ENCODE results near the gene KRT75. TPM values are rescaled to one million over a fixed set of nuclear protein-coding genes. Genes with fewer than 3 reads are reported as not detected.

Gene KRT75
- total RNA-seq, 1 experiment from 2014 or later: not detected

DNA sequence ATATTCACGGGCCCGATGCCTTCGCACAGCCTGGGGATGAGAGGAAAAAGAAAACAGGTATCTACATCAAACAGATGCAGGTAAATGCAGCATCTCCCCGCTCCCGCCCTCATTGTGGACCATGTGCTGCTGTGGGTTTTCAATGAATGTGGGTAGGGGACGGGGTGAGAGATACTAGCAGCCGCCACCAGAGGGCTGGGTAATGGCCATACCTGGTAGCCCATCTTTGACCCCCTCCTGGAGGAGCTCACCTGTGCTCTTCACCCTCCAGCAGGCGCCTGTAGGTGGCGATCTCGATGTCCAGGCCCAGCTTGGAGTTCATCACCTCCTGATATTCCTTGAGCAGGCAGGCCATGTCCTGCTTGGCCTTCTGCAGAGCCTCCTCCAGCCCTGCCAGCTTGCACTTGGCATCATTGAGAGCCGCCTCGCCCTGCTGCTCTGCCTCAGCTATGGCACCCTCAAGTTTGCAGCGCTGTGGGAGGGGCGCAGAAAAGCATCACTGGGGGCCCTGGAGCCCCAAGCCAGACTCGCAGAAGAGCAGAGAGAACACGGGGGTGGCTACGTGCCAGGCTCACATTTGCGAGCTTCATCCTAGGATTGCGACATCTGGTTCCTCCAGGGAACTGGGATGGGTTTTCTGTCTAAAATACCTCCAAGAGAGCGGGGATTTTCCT lies 38.3 kb downstream of the KRT75 start:
- no peak for DNase-seq (ENCODE audit: extremely low read depth, low read depth)

DNA sequence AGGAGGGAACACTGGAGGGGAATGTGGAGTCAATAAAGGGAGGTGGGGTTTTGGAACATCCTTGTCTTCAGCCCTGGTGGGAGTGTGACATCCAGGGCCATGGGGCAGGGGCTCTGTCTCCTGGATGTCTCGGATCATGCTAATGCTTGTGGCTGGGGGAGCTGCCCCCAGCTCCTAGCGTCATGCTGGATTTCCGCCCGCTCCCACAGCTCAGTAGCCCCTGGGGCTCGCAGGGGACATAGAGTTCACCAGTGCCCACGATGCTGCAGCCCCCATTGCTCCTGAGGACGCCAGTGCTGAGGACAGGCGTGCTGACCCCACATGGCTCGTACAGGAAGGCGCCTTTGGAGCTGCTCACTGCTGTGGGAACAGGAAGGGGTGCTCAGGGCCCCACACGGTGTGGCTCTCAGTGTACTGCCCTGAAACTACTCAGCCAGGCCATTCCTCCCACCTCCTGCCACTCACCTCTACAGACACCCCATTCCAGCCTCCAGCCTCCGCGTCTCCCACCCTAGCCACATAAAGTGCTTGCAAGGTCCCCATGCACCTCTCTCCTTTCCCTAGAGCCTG lies 39.2 kb downstream of the KRT75 start:
- no peak for DNase-seq (ENCODE audit: extremely low read depth, low read depth)

GRCh38 chr12:52392465-52393007 lies 41.6 kb downstream of the KRT75 start:
- no peak for DNase-seq (ENCODE audit: extremely low read depth, low read depth)

DNA sequence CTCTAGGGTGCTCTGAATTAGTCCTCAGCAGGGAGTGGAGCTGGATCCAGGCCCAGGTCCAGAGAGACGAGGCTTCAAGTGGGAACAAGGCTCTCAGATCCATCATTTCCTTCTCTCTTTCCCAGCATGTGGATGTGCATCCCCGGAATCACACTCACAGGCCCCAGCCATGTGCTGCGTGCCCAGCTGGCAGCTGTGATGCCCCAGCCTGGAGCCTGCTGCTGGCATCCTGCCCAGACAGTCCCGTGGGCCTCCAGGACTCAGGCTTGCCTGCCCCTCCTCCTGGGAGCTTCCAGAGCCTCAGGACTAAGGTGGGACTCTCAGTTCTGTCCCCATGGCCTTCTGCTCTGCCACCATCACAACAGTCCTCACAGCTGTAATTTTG lies 42.6 kb downstream of the KRT75 start:
- no peak for DNase-seq (ENCODE audit: extremely low read depth, low read depth)

DNA sequence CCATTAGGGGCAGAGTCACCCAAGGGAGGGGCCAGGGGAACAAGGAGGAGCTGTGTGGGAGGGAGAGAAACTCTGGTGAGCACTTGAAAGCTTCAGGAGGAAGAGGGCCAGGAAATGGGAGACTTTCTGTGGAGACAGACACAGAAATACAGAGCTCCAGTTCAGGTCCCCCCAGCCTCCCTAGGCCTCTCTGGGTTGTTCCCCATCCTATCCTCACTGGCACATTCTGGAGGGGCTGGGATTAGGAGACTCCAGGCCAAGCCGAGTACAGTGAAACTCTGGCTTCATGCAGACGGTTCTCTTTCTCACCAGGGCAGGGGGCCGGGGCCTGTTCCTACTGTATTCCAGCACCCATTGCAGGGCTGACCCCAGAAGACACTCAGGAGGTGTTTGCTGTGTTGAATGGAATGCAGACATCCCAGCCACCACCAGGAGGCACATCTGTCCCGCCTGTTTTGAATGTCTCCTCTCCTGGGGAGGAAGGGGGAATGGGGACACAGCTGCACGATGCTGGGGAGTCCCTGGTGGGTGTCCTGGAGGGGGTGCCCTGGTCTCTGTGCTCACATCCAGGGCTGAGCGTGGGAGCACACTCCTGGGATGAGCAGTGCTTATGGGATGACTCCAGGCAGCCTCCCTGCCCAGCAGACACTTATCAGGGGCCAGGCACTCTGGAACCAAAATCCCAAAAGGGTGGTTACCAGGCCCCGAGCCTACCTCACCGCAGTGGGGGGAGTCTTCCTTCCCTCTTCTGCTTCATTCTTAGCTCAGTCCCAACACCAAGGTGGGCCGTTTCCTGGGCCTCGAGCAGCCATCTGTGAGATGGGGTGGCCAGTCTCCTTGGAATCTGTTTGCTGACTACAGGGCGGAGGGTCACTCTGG lies 43.2 kb downstream of the KRT75 start:
- DNase-seq (ENCODE audit: extremely low read depth, low read depth): peak; percentile 33

GRCh38 chr12:52389313-52390207 lies 44.6 kb downstream of the KRT75 start:
- no peak for DNase-seq (ENCODE audit: extremely low read depth, low read depth)

DNA sequence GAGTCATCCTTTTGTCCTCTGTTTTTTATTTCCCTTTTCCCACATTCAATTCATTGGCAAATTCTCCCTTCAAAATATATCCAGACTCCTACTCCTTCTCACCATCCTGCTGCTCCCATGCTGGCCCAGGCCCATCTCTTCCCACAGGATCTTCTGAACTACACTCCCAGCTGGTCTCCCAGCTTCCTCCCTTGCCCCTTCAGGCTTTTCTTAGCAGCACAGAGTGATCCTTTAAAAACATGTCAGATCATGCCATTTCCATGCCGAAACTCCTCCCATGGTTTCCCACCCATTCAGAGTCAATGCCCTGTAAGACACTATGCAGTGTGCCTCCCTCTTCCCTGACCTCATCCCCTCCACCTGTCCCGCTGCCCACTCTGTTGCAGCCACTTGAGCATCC lies 46.3 kb downstream of the KRT75 start:
- DNase-seq (ENCODE audit: extremely low read depth, low read depth): no peak

- DNase-seq (ENCODE audit: extremely low read depth, low read depth): no peak
These were observed 48.9 kb downstream of the KRT75 start, which contains the start of gene KRT84 for GRCh38 chr12:52385226-52385702. TSS of gene KRT84 (minus strand) at chr12:52385652. CDS start at chr12:52385585, 67 bp downstream.

GRCh38 chr12:52383331-52383730 lies 50.8 kb downstream of the KRT75 start:
- no peak for DNase-seq (ENCODE audit: extremely low read depth, low read depth)

- DNase-seq (ENCODE audit: extremely low read depth, low read depth): no peak
These were observed 51.3 kb downstream of the KRT75 start for GRCh38 chr12:52382854-52383253.

GRCh38 chr12:52381206-52381605 lies 53.0 kb downstream of the KRT75 start:
- DNase-seq (ENCODE audit: extremely low read depth, low read depth): no peak

DNA sequence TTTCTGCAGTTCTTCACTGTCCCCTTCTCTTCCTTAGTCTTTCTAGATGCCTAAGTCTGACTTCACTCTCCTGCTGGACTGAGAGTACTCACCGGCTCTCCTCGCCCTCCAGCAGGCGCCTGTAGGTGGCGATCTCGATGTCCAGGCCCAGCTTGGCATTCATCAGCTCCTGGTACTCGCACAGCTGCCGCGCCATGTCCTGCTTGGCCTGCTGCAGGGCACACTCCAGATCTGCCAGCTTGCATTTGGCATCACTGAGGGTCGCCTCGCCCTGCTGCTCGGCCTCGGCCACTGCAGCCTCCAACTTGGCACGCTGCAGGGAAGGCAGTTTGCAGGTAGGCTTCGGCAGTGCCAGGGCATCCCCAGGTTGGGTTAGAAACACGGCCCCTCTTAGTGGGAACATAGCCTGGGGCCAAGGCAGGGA lies 53.9 kb downstream of the KRT75 start:
- peak; percentile 20 for DNase-seq (ENCODE audit: extremely low read depth, low read depth)

DNA sequence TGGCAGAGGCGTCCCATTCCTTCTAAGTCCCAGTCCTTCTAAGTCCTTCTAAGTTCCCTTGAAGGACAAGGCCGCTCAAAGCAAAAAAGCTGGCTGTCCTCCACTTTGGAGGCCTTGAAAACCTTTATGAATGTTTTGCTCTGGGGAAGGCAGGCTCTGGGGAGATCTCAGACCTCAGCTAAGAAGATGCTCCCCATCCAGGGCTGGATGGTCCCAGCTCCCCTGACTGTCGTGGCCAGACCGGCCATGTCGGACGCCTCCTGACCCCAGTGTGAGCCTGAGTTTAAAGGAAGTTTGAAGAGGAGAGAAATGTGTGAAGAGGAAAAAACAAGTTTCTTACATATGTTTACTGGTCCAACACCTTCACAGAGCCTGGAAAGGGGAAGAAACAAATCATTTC lies 54.6 kb downstream of the KRT75 start:
- no peak for DNase-seq (ENCODE audit: extremely low read depth, low read depth)

DNA sequence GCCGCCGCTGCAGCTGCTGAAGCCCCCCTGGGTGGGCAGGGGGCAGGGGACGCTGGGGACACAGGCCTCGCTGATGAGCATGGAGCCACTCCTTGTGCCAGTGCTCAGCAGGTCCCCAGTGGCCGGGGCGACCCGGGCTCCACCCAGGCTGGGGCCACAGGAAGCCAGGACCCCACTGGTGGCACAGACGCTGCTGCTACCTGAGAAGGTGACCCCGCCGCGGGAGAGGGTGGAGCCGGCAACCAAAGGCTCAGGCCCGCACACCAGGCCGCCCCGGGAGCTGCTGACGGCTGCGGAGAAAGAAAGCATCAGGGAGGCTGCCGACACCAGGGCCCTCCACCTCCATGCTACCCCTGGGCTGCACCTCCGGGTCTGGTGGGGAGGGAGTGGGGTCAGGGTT lies 56.1 kb downstream of the KRT75 start:
- DNase-seq (ENCODE audit: extremely low read depth, low read depth): no peak

GRCh38 chr12:52377266-52377665 lies 56.9 kb downstream of the KRT75 start:
- DNase-seq (ENCODE audit: extremely low read depth, low read depth): no peak

Other genes starting within 250 kb of the KRT75 start
- gene KRT80, start 242.4 kb downstream of the KRT75 start, total RNA-seq (2014; rRNA removed; shearing (Covaris generic)): 36.0 and 41.3 TPM in 2 replicates
- gene KRT7, start 201.1 kb downstream of the KRT75 start, total RNA-seq (2014; rRNA removed; shearing (Covaris generic)): 23.1 and 25.5 TPM in 2 replicates
- 0.78 and 0.92 TPM in 2 replicates for gene KRT86, start 159.7 kb downstream of the KRT75 start, total RNA-seq (2014; rRNA removed; shearing (Covaris generic))
- 40.6 and 54.3 TPM in 2 replicates for gene KRT81, start 142.8 kb downstream of the KRT75 start, total RNA-seq (2014; rRNA removed; shearing (Covaris generic))
- gene KRT83, start 113.0 kb downstream of the KRT75 start, total RNA-seq (2014; rRNA removed; shearing (Covaris generic)): 1.4 and 1.7 TPM in 2 replicates
- gene KRT85, start 66.9 kb downstream of the KRT75 start, total RNA-seq (2014; rRNA removed; shearing (Covaris generic)): not detected in 2 replicates
- gene KRT84, start 48.7 kb downstream of the KRT75 start, total RNA-seq (2014; rRNA removed; shearing (Covaris generic)): not detected in 2 replicates
- gene KRT82, start 28.0 kb downstream of the KRT75 start, total RNA-seq (2014; rRNA removed; shearing (Covaris generic)): not detected in 2 replicates
- not detected in 2 replicates for gene KRT6B, start 17.8 kb upstream of the KRT75 start, total RNA-seq (2014; rRNA removed; shearing (Covaris generic))
- not detected in 2 replicates for gene KRT6C, start 39.4 kb upstream of the KRT75 start, total RNA-seq (2014; rRNA removed; shearing (Covaris generic))
- not detected in 2 replicates for gene KRT6A, start 58.9 kb upstream of the KRT75 start, total RNA-seq (2014; rRNA removed; shearing (Covaris generic))
- gene KRT5, start 86.0 kb upstream of the KRT75 start, total RNA-seq (2014; rRNA removed; shearing (Covaris generic)): not detected in 2 replicates
- not detected in 2 replicates for gene KRT71, start 118.8 kb upstream of the KRT75 start, total RNA-seq (2014; rRNA removed; shearing (Covaris generic))
- not detected in 2 replicates for gene KRT74, start 139.5 kb upstream of the KRT75 start, total RNA-seq (2014; rRNA removed; shearing (Covaris generic))
- gene KRT72, start 167.1 kb upstream of the KRT75 start, total RNA-seq (2014; rRNA removed; shearing (Covaris generic)): not detected in 2 replicates
- not detected in 2 replicates for gene KRT73, start 184.2 kb upstream of the KRT75 start, total RNA-seq (2014; rRNA removed; shearing (Covaris generic))
- not detected in 2 replicates for gene KRT2, start 217.8 kb upstream of the KRT75 start, total RNA-seq (2014; rRNA removed; shearing (Covaris generic))
- not detected in 2 replicates for gene KRT1, start 246.0 kb upstream of the KRT75 start, total RNA-seq (2014; rRNA removed; shearing (Covaris generic))